Neuronal stem cell (in vitro differentiated cells): Measurements from ENCODE around the gene CIRBP. TPM values are rescaled to one million over a fixed set of nuclear protein-coding genes. Genes with fewer than 3 reads are reported as not detected.

ENCODE experiments used
- DNase-seq: peaks from one replicate; pipeline ENCODE4 v3.0.0-alpha.2; 2013; ENCODE audit warnings: low spot score
- H2AFZ ChIP-seq: one replicate; pipeline ENCODE4 v1.6.1; 2013; ENCODE audit warnings: mild to moderate bottlenecking, low read length, inconsistent platforms
- H2AK5ac ChIP-seq: 2 replicates; pipeline ENCODE4 v1.6.1; 2013; ENCODE audit warnings: low read depth, mild to moderate bottlenecking, inconsistent platforms, low read length, moderate library complexity, mixed read lengths
- H2BK120ac ChIP-seq: 2 replicates; pipeline ENCODE4 v1.6.1; 2013; ENCODE audit warnings: low read depth, mild to moderate bottlenecking, inconsistent platforms, low read length, moderate library complexity, mixed read lengths
- H2BK12ac ChIP-seq: one replicate; pipeline ENCODE4 v1.6.1; 2013; ENCODE audit warnings: low read length, inconsistent platforms
- H2BK15ac ChIP-seq: 2 replicates; pipeline ENCODE4 v1.6.1; 2013; ENCODE audit warnings: mild to moderate bottlenecking, low read length, inconsistent platforms, mixed read lengths
- H2BK5ac ChIP-seq: one replicate; pipeline ENCODE4 v1.6.1; 2013; ENCODE audit warnings: inconsistent platforms, mild to moderate bottlenecking, low read length, moderate library complexity
- H3K14ac ChIP-seq: one replicate; pipeline ENCODE4 v1.6.1; 2013; ENCODE audit warnings: low read length, inconsistent platforms
- H3K18ac ChIP-seq: 2 replicates; pipeline ENCODE4 v1.6.1; 2013; ENCODE audit warnings: low read length, inconsistent platforms
- H3K23ac ChIP-seq: 2 replicates; pipeline ENCODE4 v1.6.1; 2013; ENCODE audit warnings: low read depth, mild to moderate bottlenecking, mixed read lengths, low read length, inconsistent platforms; ENCODE audit not compliant: poor library complexity
- H3K27ac ChIP-seq: replicated peaks from 3 replicates; pipeline ENCODE4 v1.5.1; 2013; ENCODE audit warnings: low read length, inconsistent platforms
- H3K27me3 ChIP-seq, 3 experiments: 2 replicates each; pipeline ENCODE4 v1.6.1; 2013; ENCODE audit warnings: low read length in 3 of 3, mild to moderate bottlenecking in 2 of 3, inconsistent platforms in 1 of 3, low read depth in 1 of 3, mixed read lengths in 1 of 3, moderate library complexity in 1 of 3; ENCODE audit not compliant: control insufficient read depth in 3 of 3, insufficient read depth in 3 of 3
- H3K36me3 ChIP-seq, 2 donors: replicated peaks in 1 of 2; 2 replicates each; pipeline ENCODE4 v1.6.1; 2013; ENCODE audit warnings: low read length in 2 of 2; ENCODE audit not compliant: control insufficient read depth in 2 of 2, insufficient read depth in 2 of 2
- H3K4ac ChIP-seq: 2 replicates; pipeline ENCODE4 v1.6.1; 2013; ENCODE audit warnings: inconsistent platforms, mild to moderate bottlenecking, low read length, moderate library complexity
- H3K4me1 ChIP-seq, 2 donors: 1 replicate in 1 of 2; 2 replicates in 1 of 2; pipeline ENCODE4 v1.6.1; 2013; ENCODE audit warnings: low read length in 2 of 2, low read depth in 1 of 2; ENCODE audit not compliant: control insufficient read depth in 2 of 2, insufficient read depth in 1 of 2
- H3K4me2 ChIP-seq: one replicate; pipeline ENCODE4 v1.6.1; 2013; ENCODE audit warnings: mild to moderate bottlenecking, low read length, inconsistent platforms; ENCODE audit not compliant: insufficient read depth, poor library complexity, severe bottlenecking
- H3K4me3 ChIP-seq, 2 donors: 2 replicates each; pipeline ENCODE4 v1.5.1; 2013; ENCODE audit warnings: low read length in 2 of 2, mild to moderate bottlenecking in 2 of 2, inconsistent platforms in 1 of 2, moderate library complexity in 1 of 2
- H3K79me1 ChIP-seq: one replicate; pipeline ENCODE4 v1.6.1; 2013; ENCODE audit warnings: low read depth, mild to moderate bottlenecking, inconsistent platforms, low read length, moderate library complexity
- H3K9ac ChIP-seq: one replicate; pipeline ENCODE4 v1.6.1; 2013; ENCODE audit warnings: mild to moderate bottlenecking, low read depth, low read length, inconsistent platforms; ENCODE audit not compliant: poor library complexity
- H3K9me3 ChIP-seq, 2 donors: replicated peaks in 1 of 2; 2 replicates each; pipeline versions ENCODE3 to v1.6.1; 2013; ENCODE audit warnings: low read length in 2 of 2, mild to moderate bottlenecking in 2 of 2, inconsistent platforms in 1 of 2, low read depth in 1 of 2, mixed read lengths in 1 of 2, moderate library complexity in 1 of 2; ENCODE audit not compliant: control insufficient read depth in 2 of 2, insufficient read depth in 1 of 2
- H4K8ac ChIP-seq: one replicate; pipeline ENCODE4 v1.6.1; 2013; ENCODE audit warnings: low read depth, mild to moderate bottlenecking, inconsistent platforms, low read length, moderate library complexity
- H4K91ac ChIP-seq: one replicate; pipeline ENCODE4 v1.6.1; 2013; ENCODE audit warnings: low read length, low read depth, mild to moderate bottlenecking, inconsistent platforms; ENCODE audit not compliant: poor library complexity
- WGBS, 2 donors: extraction: QIAGEN DNeasy Blood & Tissue Kit; methylation state at CpG; one replicate each; pipeline ENCODE4 v1.1.7; 2013; ENCODE audit warnings: missing lambda C conversion rate in 2 of 2, mixed read lengths in 1 of 2; ENCODE audit not compliant: insufficient read length in 2 of 2, insufficient replicate concordance in 1 of 2; ENCODE audit errors: extremely low coverage in 2 of 2; 5-methylcytosine and 5-hydroxymethylcytosine counted together
- polyA plus RNA-seq, 2 experiments: library from polyadenylated mRNA; stranded (reverse); fragments of 200-250 nt; gene quantifications; one replicate each; pipeline ENCODE4 v1.2.3, GENCODE V29; 2013

The CIRBP gene
- polyA plus RNA-seq (2013, experiment 1 of 2) = 218 TPM
- polyA plus RNA-seq (2013, experiment 2 of 2) = 217 TPM

DNA sequence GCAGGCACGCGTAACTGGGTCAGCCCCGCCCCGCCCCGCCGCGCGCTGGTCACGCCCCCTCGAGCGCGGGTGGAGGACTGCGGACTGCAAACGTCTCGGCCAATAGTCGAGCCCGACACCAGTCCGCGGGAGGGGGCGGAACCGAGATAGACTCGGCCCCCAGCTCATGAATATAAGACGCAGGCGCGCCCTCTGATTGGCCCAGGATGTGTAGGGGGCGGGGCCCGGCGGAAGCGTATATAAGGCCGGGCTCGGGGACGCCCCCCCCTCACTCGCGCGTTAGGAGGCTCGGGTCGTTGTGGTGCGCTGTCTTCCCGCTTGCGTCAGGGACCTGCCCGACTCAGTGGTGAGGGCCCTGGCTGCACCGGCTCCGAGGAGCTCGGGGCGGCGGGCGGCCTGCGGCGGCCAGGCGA lies at the start of gene CIRBP:
Gene CIRBP (plus strand): TSS at position 268 of the 413 bp plus-strand sequence. CDS start 1,602 bp downstream, outside the sequence.
- Histone ChIP-seq H3K4ac (peak within 1 kb of the TSS; percentile 98), H3K4me2 (peak within 1 kb of the TSS; percentile 90), H2AFZ (peak within 1 kb of the TSS; percentile 81), H4K91ac (peak within 1 kb of the TSS; percentile 99), H3K27ac (peak within 1 kb of the TSS; percentile 96), H3K79me1 (peaks cover 20% of the 10 kb centered on the region), H2BK12ac (peak within 1 kb of the TSS; percentile 100), H2AK5ac (peak within 1 kb of the TSS; percentile 99), H3K27me3 (peaks cover 0 to 2% (median 0%) of the 10 kb centered on the region in 3 experiments), H3K4me3 (peak within 1 kb of the TSS; percentile 86 to 88), H3K4me1 (peaks cover 46 to 54% of the 10 kb centered on the region in 2 donors), H2BK15ac (peak within 1 kb of the TSS; percentile 96), H3K23ac (peak within 1 kb of the TSS; percentile 100), H3K36me3 (peaks cover 33 to 45% of the 10 kb centered on the region in 2 donors), H2BK5ac (peak within 1 kb of the TSS; percentile 98), H2BK120ac (peak within 1 kb of the TSS; percentile 73), H3K18ac (peak within 1 kb of the TSS; percentile 99), H3K9ac (peak within 1 kb of the TSS; percentile 100), H3K14ac (peak within 1 kb of the TSS; percentile 40), H3K9me3 (no peaks in the 10 kb centered on the region), H4K8ac (peak within 1 kb of the TSS; percentile 96)
- peak; percentile 98 for DNase-seq
- WGBS, 2 donors = no CpG with 5 or more reads among the region's 50 CpGs

DNA sequence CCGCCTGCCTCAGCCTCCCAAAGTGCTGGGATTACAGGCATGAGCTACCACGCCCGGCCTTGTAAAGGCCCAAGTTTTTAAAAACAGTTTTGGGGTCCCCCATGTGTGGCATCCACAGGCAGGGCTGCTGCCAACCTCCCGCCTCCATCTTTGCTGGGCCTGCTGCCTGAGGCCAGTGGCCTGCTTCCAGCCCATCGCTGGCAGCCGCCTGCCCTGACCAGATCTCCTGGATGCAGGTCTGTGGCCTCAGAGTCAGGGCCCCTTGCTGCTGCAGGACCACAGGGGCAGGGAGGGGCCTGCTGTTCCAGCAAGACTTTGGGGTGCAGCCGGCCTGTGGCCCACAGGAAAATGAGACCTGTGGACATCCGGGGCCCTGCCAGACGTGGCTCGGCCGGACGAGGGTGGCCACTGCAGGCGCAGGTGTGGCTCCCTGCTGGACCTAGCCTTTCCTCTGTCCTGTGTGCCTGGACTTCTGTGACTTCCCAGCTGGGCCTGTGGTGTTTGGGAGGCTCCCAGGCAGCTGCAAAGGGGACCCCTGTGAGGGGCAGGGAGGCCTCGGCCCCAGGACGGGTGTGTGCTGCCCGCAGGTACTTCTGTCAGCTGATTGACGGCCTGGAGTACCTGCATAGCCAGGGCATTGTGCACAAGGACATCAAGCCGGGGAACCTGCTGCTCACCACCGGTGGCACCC lies 49.2 kb upstream of the CIRBP start:
- peak overlapping the region; percentile 82 for H2BK5ac ChIP-seq
- WGBS, 2 donors = no CpG with 5 or more reads among the region's 19 CpGs
- H3K23ac ChIP-seq = peak overlapping the region; percentile 55
- no peak overlapping the region for H3K18ac ChIP-seq
- no peak overlapping the region for H3K9ac ChIP-seq
- no peak overlapping the region for H3K4me3 ChIP-seq
- H2BK120ac ChIP-seq = no peak overlapping the region
- H3K14ac ChIP-seq = no peak overlapping the region
- H3K4me1 ChIP-seq = peaks cover 0 to 9% of the 10 kb centered on the region in 2 donors
- no peak overlapping the region for H2AFZ ChIP-seq
- H3K79me1 ChIP-seq = peaks cover 40% of the 10 kb centered on the region
- no peaks in the 10 kb centered on the region for H3K27me3 ChIP-seq
- DNase-seq = no peak
- H4K91ac ChIP-seq = no peak overlapping the region
- peaks cover 8 to 55% of the 10 kb centered on the region in 2 donors for H3K36me3 ChIP-seq
- H3K4me2 ChIP-seq = no peak overlapping the region
- H2BK12ac ChIP-seq = no peak overlapping the region
- H4K8ac ChIP-seq = no peak overlapping the region
- no peak overlapping the region for H2BK15ac ChIP-seq
- H3K4ac ChIP-seq = no peak overlapping the region
- H2AK5ac ChIP-seq = no peak overlapping the region
- no peaks in the 10 kb centered on the region for H3K9me3 ChIP-seq
- no peak overlapping the region for H3K27ac ChIP-seq

DNA sequence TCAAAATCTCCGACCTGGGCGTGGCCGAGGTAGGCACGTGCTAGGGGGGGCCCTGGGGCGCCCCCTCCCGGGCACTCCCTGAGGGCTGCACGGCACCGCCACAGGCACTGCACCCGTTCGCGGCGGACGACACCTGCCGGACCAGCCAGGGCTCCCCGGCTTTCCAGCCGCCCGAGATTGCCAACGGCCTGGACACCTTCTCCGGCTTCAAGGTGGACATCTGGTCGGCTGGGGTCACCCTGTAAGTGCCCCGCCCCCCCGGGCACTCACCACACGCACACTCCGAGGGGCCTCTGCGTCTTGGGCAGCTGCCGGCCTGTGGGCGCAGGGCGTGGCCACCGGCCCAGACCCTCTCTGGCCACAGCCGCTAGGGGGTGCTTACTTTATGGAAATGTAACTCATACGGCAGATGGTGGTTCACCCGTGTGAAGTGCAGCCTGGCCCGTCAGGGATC lies 48.6 kb upstream of the CIRBP start:
- H3K4me3 ChIP-seq = no peak overlapping the region
- H2BK12ac ChIP-seq = no peak overlapping the region
- H2BK5ac ChIP-seq = peak overlapping the region; percentile 82
- DNase-seq = no peak
- H3K18ac ChIP-seq = no peak overlapping the region
- no peak overlapping the region for H3K9ac ChIP-seq
- no peaks in the 10 kb centered on the region for H3K9me3 ChIP-seq
- no peak overlapping the region for H2BK15ac ChIP-seq
- H4K91ac ChIP-seq = no peak overlapping the region
- H3K79me1 ChIP-seq = peaks cover 36% of the 10 kb centered on the region
- H3K23ac ChIP-seq = peak overlapping the region; percentile 60
- H3K27ac ChIP-seq = no peak overlapping the region
- no peak overlapping the region for H4K8ac ChIP-seq
- no peak overlapping the region for H3K4me2 ChIP-seq
- H2AFZ ChIP-seq = no peak overlapping the region
- H2BK120ac ChIP-seq = no peak overlapping the region
- H3K14ac ChIP-seq = no peak overlapping the region
- H3K4ac ChIP-seq = peak overlapping the region; percentile 23
- H2AK5ac ChIP-seq = no peak overlapping the region
- WGBS, 2 donors = no CpG with 5 or more reads among the region's 33 CpGs
- no peaks in the 10 kb centered on the region for H3K27me3 ChIP-seq
- H3K4me1 ChIP-seq = peaks cover 0 to 7% of the 10 kb centered on the region in 2 donors
- H3K36me3 ChIP-seq = peaks cover 8 to 57% of the 10 kb centered on the region in 2 donors
